HCT116 (cell line): ENCODE results near the gene TFF2.

Experiments
- EGR1 ChIP-seq: IDR thresholded peaks from 2 replicates; pipeline ENCODE4 v1.6.1; 2012; ENCODE audit warnings: low read depth
- EZH2phosphoT487 ChIP-seq: fragments of 200-600 bp; IDR thresholded peaks from 2 replicates; pipeline ENCODE4 v1.6.1; 2018; ENCODE audit warnings: antibody characterized with exemption, borderline replicate concordance
- RAD21 ChIP-seq: IDR thresholded peaks from 2 replicates; pipeline ENCODE4 v1.6.1; 2012; ENCODE audit warnings: low read depth, mild to moderate bottlenecking
- SIN3A ChIP-seq: IDR thresholded peaks from 2 replicates; pipeline ENCODE4 v1.6.1; 2012; ENCODE audit warnings: low read depth
- SP1 ChIP-seq: IDR thresholded peaks from 2 replicates; pipeline ENCODE4 v1.6.1; 2012; ENCODE audit warnings: low read depth
- SRF ChIP-seq: IDR thresholded peaks from 2 replicates; pipeline ENCODE4 v1.6.1; 2012; ENCODE audit warnings: low read depth
- TF ChIP-seq, protein P1 (sequence below), 3 experiments: fragments of 200-600 bp in 1 of 3; sonication (generic) in 1 of 3; IDR thresholded peaks in 2 of 3; conservative IDR thresholded peaks in 1 of 3; 2 replicates each; pipeline ENCODE4 v1.5.1; 2012 to 2017; ENCODE audit warnings: low read depth in 2 of 3, low read length in 2 of 3, antibody characterized with exemption in 1 of 3, borderline replicate concordance in 1 of 3, control low read depth in 1 of 3, mild to moderate bottlenecking in 1 of 3, mixed read lengths in 1 of 3, mixed run types in 1 of 3, moderate library complexity in 1 of 3; ENCODE audit not compliant: insufficient read depth in 1 of 3

DNA sequence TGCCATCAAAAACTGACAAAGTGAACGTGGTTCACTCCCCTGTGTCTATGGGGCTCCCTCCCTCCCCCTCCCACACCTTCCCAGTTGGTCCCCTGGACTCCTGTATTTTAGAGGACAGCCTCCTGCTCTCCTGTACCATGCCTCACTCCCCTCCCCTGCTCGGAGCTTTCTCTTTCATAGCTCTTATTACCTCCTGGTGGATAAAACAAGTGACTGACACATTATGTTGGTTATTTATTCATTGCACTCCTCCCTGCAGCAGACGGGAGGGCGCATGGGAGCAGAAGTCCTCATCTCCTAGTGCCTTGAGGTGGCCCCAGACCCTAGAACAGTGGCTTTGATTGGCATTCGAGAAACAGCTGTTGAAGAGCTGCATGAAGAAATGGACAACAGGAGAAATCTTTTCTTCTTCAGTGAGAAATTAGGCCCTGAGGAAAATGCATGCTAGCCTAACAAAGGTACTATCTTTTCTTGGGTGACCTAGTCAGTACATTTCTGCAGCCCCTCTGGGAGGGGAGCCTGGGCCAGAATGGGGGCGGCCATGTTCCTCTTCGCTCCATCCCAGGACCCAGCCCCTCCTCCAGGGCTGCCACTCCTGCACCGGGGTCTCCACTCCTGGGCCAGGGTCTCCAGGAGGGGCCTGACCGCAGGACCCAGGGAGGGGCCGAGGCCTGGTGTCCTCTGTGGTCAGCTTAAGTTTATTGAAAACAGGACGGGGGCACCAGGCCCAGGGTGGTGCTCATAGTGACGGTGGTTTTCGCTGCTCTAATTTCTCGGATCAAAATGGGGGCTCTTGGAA lies 16.8 kb upstream of the TFF2 start:
- no peak for TF ChIP-seq EZH2phosphoT487
- TF ChIP-seq, protein P1, sequence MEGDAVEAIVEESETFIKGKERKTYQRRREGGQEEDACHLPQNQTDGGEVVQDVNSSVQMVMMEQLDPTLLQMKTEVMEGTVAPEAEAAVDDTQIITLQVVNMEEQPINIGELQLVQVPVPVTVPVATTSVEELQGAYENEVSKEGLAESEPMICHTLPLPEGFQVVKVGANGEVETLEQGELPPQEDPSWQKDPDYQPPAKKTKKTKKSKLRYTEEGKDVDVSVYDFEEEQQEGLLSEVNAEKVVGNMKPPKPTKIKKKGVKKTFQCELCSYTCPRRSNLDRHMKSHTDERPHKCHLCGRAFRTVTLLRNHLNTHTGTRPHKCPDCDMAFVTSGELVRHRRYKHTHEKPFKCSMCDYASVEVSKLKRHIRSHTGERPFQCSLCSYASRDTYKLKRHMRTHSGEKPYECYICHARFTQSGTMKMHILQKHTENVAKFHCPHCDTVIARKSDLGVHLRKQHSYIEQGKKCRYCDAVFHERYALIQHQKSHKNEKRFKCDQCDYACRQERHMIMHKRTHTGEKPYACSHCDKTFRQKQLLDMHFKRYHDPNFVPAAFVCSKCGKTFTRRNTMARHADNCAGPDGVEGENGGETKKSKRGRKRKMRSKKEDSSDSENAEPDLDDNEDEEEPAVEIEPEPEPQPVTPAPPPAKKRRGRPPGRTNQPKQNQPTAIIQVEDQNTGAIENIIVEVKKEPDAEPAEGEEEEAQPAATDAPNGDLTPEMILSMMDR (IDR thresholded peaks at IDR 0.05 in 2 of 3, conservative IDR thresholded peaks at IDR 0.05 in 1 of 3; ENCODE audit: borderline replicate concordance in 1 of 3, insufficient read depth in 1 of 3, low read depth in 2 of 3, low read length in 2 of 3) = no peak
- no peak for TF ChIP-seq SP1
- TF ChIP-seq SRF = no peak
- no peak for TF ChIP-seq RAD21
- TF ChIP-seq SIN3A = no peak
- TF ChIP-seq EGR1 = no peak
